Fibroblast of the aortic adventitia (primary cell): ENCODE measurements around the gene EMC10. TPM values are rescaled to one million over a fixed set of nuclear protein-coding genes. Genes with fewer than 3 reads are reported as not detected.

Experiments used
- DNase-seq: peaks from one replicate; pipeline ENCODE4 v3.0.0-alpha.2; 2010; ENCODE audit warnings: low read depth
- H3K4me3 ChIP-seq: 2 replicates; pipeline ENCODE4 v1.5.1; 2011; ENCODE audit warnings: low read depth, mild to moderate bottlenecking, control low read depth, low read length, moderate library complexity
- CTCF ChIP-seq: IDR thresholded peaks from 2 replicates; pipeline ENCODE4 v1.5.1; 2011; ENCODE audit warnings: mild to moderate bottlenecking, low read length, control low read depth, inconsistent platforms; ENCODE audit not compliant: insufficient read depth
- total RNA-seq: library from RNA; depleted of rRNA; stranded (reverse); fragments of >200 nt; gene quantifications from 2 replicates; pipeline ENCODE4 v1.2.3, GENCODE V29; 2012; ENCODE audit warnings: low replicate concordance

Gene EMC10
- total RNA-seq, 1 donor = 22.8 TPM

- no peak for TF ChIP-seq CTCF
- H3K4me3 ChIP-seq = no peak overlapping the region
- DNase-seq = no peak
These were observed 38.2 kb downstream of the EMC10 start for GRCh38 chr19:50514346-50515167.

GRCh38 chr19:50515168-50515561, 38.9 kb downstream of the EMC10 start:
- no peak for DNase-seq
- no peak overlapping the region for H3K4me3 ChIP-seq
- TF ChIP-seq CTCF = no peak

GRCh38 chr19:50516456-50516855, 40.1 kb downstream of the EMC10 start:
- no peak overlapping the region for H3K4me3 ChIP-seq
- TF ChIP-seq CTCF = no peak
- no peak for DNase-seq

GRCh38 chr19:50516964-50517703, 40.8 kb downstream of the EMC10 start:
- TF ChIP-seq CTCF = no peak
- H3K4me3 ChIP-seq = no peak overlapping the region
- DNase-seq = no peak

- H3K4me3 ChIP-seq = no peak overlapping the region
- no peak for TF ChIP-seq CTCF
- no peak for DNase-seq
These were observed 41.4 kb downstream of the EMC10 start for GRCh38 chr19:50517704-50518075.

- DNase-seq = no peak
- TF ChIP-seq CTCF = no peak
- no peak overlapping the region for H3K4me3 ChIP-seq
These were observed 42.0 kb downstream of the EMC10 start for GRCh38 chr19:50518091-50519005.
